Caco-2 (cell line): ENCODE data around the gene NUP153. TPM values are rescaled to one million over a fixed set of nuclear protein-coding genes. Genes with fewer than 3 reads are reported as not detected.
"Not testable (repeated sequence)": the region's sequence is repeated elsewhere in the genome, so short reads cannot be mapped to it uniquely, and the experiment has no call there.

Source experiments
- Bru-seq: library from RNA; stranded (reverse); fragments of 400-500 nt; gene quantifications from one replicate; lab custom pipeline; 2021; lab: Mats Ljungman, UMichigan
- BruChase-seq, 2 experiments: library from RNA; stranded (reverse); fragments of 400-500 nt; gene quantifications; one replicate each; lab custom pipeline; 2021; lab: Mats Ljungman, UMichigan
- BruUV-seq: library from RNA; stranded (reverse); fragments of 400-500 nt; replicated peaks from 2 replicates; lab custom pipeline; 2021; lab: Mats Ljungman, UMichigan
- CTCF ChIA-PET: fragments of 300-600 bp; sonication (Branson Sonifier 250); formaldehyde crosslinking; loops from one replicate; lab custom pipeline; 2022; ENCODE audit warnings: antibody characterized with exemption; lab: Charles Lee
- POLR2A ChIA-PET: fragments of 300-600 bp; sonication (Branson Sonifier 250); formaldehyde crosslinking; loops from one replicate; lab custom pipeline; 2022; ENCODE audit warnings: antibody characterized with exemption; lab: Charles Lee
- DNase-seq, 2 experiments: peaks; one replicate each; pipeline versions ENCODE4 v3.0.0 to v3.0.0-alpha.2; 2020 to 2022
- H3K27me3 ChIP-seq: replicated peaks from 2 replicates; pipeline ENCODE4 v1.6.0; 2011; ENCODE audit warnings: low read length; ENCODE audit not compliant: control insufficient read depth, insufficient read depth
- H3K36me3 ChIP-seq: 2 replicates; pipeline ENCODE4 v1.5.1; 2011; ENCODE audit warnings: low read length; ENCODE audit not compliant: control insufficient read depth, insufficient read depth
- H3K4me1 ChIP-seq: fragments of 250-450 bp; sonication (Bioruptor Pico); 2 replicates; pipeline ENCODE4 v1.5.1; 2020; ENCODE audit warnings: mild to moderate bottlenecking
- H3K4me3 ChIP-seq: 2 replicates; pipeline ENCODE4 v1.5.1; 2011; ENCODE audit warnings: low read depth, mild to moderate bottlenecking, control low read depth, low read length
- H3K9me3 ChIP-seq: fragments of 250-450 bp; sonication (Bioruptor Pico); 2 replicates; pipeline ENCODE4 v1.5.1; 2020; ENCODE audit warnings: mild to moderate bottlenecking, moderate library complexity
- H3K27ac Mint-ChIP-seq: one replicate; pipeline ENCODE4 v1.8.0; 2022; ENCODE audit warnings: mixed read lengths; ENCODE audit not compliant: unreplicated experiment
- H3K27me3 Mint-ChIP-seq: one replicate; pipeline ENCODE4 v1.8.0; 2022; ENCODE audit warnings: mixed read lengths; ENCODE audit not compliant: insufficient read depth, unreplicated experiment
- H3K36me3 Mint-ChIP-seq: one replicate; pipeline ENCODE4 v1.8.0; 2022; ENCODE audit warnings: mild to moderate bottlenecking, mixed read lengths; ENCODE audit not compliant: insufficient read depth, unreplicated experiment
- H3K4me1 Mint-ChIP-seq: one replicate; pipeline ENCODE4 v1.8.0; 2022; ENCODE audit warnings: low read depth, mixed read lengths; ENCODE audit not compliant: unreplicated experiment
- H3K4me3 Mint-ChIP-seq: one replicate; pipeline ENCODE4 v1.8.0; 2022; ENCODE audit warnings: mild to moderate bottlenecking, moderate library complexity, mixed read lengths; ENCODE audit not compliant: unreplicated experiment
- H3K9me3 Mint-ChIP-seq: one replicate; pipeline ENCODE4 v1.8.0; 2022; ENCODE audit warnings: mixed read lengths; ENCODE audit not compliant: unreplicated experiment
- intact Hi-C: fragments of 100-400 bp; cut with micrococcal nuclease; formaldehyde crosslinking; loops from one replicate; pipeline ENCODE4 v1.10.0; 2022; ENCODE audit not compliant: unreplicated experiment
- long read RNA-seq: library from polyadenylated mRNA; stranded (forward); transcript quantifications from one replicate; pipeline ENCODE4 v2.0.0, GENCODE V29; 2022
- total RNA-seq: library from RNA; stranded (reverse); gene quantifications from 2 replicates; pipeline ENCODE4 v1.2.3, GENCODE V29; 2022
- TF ChIP-seq, protein P1 (sequence below), 2 experiments: fragments of 200-600 bp in 1 of 2; IDR thresholded peaks; 1 replicate in 1 of 2; 2 replicates in 1 of 2; pipeline versions ENCODE4 v1.5.1 to v1.8.0; 2011 to 2022; ENCODE audit warnings: antibody characterized with exemption in 1 of 2, control low read depth in 1 of 2, inconsistent platforms in 1 of 2, low read depth in 1 of 2, low read length in 1 of 2, mild to moderate bottlenecking in 1 of 2, moderate library complexity in 1 of 2; ENCODE audit not compliant: insufficient read depth in 1 of 2, severe bottlenecking in 1 of 2, unreplicated experiment in 1 of 2

NUP153 gene
- total RNA-seq: 53.9 and 54.4 TPM in 2 replicates
- Bru-seq, nascent RNA: percentile 92 among the genes with signal in this experiment
- percentile 94 among the genes with signal in this experiment for BruChase-seq, experiment 1, labeled RNA remaining after a 2-hour chase
- percentile 88 among the genes with signal in this experiment for BruChase-seq, experiment 2, labeled RNA remaining after a 6-hour chase
- long read RNA-seq, full-length matches to known transcripts: 17 of 30 reads
- long read RNA-seq, partial matches to known transcripts: 7 of 30 reads
- long read RNA-seq, other reads (novel, unspliced or antisense): 6 of 30 reads

DNA sequence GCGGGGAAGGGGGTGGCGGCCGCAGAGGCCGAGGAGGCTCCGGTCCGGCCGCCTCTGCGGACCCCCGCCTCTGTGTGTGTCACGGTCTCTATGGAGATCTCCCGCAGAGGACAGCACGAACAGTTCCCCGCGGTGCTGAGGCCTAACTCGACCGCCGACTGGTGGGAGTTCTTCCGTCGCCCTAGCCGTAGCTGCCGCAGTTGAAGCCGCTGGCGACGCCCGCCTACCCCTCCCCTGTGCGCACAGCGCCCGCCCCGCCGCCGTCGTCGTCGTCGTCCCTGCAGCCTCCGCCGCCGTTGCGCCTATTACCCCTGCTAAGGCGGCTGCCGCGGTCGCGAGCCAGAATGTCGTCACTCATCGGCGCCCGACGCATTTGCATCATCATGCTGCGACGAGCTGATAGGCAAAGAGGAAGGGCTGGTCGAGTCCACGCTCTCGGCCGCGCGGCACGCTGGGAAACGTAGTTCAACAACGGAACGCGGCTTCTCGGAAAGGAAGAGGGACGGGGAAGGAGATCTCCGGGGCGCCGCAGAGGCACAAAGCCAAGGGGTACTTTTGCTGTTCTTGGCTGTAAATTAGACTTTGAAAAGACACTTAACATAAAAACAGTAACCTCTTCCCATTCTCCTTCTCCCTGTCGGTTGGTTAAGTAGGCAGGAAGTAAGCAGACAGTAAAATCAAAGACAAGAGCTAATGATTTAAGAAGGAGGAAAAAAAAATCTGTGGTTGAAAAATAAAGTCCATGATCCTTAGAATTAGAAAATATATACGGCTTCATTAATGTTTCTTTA is at the start of gene NUP153:
Gene NUP153 (minus strand): TSS at position 346 of the 791 bp plus-strand sequence. CDS start 538 bp downstream, outside the sequence.
- H3K9me3 Mint-ChIP-seq: no peaks in the 10 kb centered on the region
- Histone ChIP-seq H3K27me3 (no peaks in the 10 kb centered on the region), H3K36me3 (no peaks in the 10 kb centered on the region), H3K4me1 (peaks cover 22% of the 10 kb centered on the region), H3K4me3 (peak within 1 kb of the TSS; percentile 97), H3K9me3 (no peaks in the 10 kb centered on the region)
- no TSS peak for BruUV-seq
- intact Hi-C loops: loop anchor here (1.0 to 10.0 kb wide), 3 partner anchors 16 to 96 kb away; no protein-coding TSS in a partner anchor
- CTCF ChIA-PET: interaction anchor here (0.5 kb wide), 1 partner anchor 15 kb away, joined by 3 read pairs; no protein-coding TSS in a partner anchor
- peaks cover 15% of the 10 kb centered on the region for H3K36me3 Mint-ChIP-seq
- H3K27me3 Mint-ChIP-seq: no peaks in the 10 kb centered on the region
- TF ChIP-seq, protein P1, sequence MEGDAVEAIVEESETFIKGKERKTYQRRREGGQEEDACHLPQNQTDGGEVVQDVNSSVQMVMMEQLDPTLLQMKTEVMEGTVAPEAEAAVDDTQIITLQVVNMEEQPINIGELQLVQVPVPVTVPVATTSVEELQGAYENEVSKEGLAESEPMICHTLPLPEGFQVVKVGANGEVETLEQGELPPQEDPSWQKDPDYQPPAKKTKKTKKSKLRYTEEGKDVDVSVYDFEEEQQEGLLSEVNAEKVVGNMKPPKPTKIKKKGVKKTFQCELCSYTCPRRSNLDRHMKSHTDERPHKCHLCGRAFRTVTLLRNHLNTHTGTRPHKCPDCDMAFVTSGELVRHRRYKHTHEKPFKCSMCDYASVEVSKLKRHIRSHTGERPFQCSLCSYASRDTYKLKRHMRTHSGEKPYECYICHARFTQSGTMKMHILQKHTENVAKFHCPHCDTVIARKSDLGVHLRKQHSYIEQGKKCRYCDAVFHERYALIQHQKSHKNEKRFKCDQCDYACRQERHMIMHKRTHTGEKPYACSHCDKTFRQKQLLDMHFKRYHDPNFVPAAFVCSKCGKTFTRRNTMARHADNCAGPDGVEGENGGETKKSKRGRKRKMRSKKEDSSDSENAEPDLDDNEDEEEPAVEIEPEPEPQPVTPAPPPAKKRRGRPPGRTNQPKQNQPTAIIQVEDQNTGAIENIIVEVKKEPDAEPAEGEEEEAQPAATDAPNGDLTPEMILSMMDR (IDR thresholded peaks at IDR 0.05; ENCODE audit: insufficient read depth in 1 of 2, low read depth in 1 of 2, low read length in 1 of 2, severe bottlenecking in 1 of 2, unreplicated experiment in 1 of 2): no peak
- DNase-seq: peak; percentile 99
- H3K4me1 Mint-ChIP-seq: no peaks in the 10 kb centered on the region
- POLR2A ChIA-PET: interaction anchor here (0.5 to 1.3 kb wide), 4 partner anchors 15 to 449 kb away, joined by 3 to 6 read pairs (median 4); partner anchors contain the start of genes KDM1B and TPMT
- peak within 1 kb of the TSS; percentile 91 for H3K4me3 Mint-ChIP-seq
- peak within 1 kb of the TSS; percentile 96 for H3K27ac Mint-ChIP-seq

DNA sequence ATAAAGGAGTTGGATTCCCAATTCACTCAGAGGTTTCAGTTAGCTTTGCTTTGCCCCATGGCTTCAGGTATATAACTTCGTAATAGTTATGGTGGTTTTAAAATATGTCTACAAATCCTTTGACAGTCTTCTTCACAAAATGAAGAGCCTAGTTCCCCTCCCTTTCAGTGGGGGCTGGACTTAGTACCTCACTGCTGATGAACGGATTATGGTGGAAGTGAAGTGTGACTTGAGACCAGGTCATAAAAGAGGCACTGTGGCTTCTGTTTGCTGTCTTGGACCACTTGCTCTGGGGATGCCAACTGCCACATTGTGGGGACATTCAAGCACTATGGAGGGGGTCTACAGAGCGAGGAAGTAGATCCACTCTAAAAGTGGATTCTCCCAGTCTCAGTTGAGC is 47.5 kb upstream of the NUP153 start:
- TF ChIP-seq, protein P1 (IDR thresholded peaks at IDR 0.05; ENCODE audit: insufficient read depth in 1 of 2, low read depth in 1 of 2, low read length in 1 of 2, severe bottlenecking in 1 of 2, unreplicated experiment in 1 of 2): no peak
- peaks cover 4% of the 10 kb centered on the region for H3K4me1 Mint-ChIP-seq
- Histone ChIP-seq H3K4me3 (no peak overlapping the region), H3K27me3 (no peaks in the 10 kb centered on the region), H3K9me3 (no peaks in the 10 kb centered on the region), H3K36me3 (no peaks in the 10 kb centered on the region), H3K4me1 (no peaks in the 10 kb centered on the region)
- no peaks in the 10 kb centered on the region for H3K9me3 Mint-ChIP-seq
- DNase-seq: no peak
- no peaks in the 10 kb centered on the region for H3K36me3 Mint-ChIP-seq
- no peak overlapping the region for H3K4me3 Mint-ChIP-seq
- ChIA-PET CTCF (interaction anchor here (0.7 kb wide), 1 partner anchor 35 kb away, joined by 3 read pairs; no protein-coding TSS in a partner anchor), POLR2A (no interaction called here)
- H3K27ac Mint-ChIP-seq: no peak overlapping the region
- no TSS peak for BruUV-seq
- H3K27me3 Mint-ChIP-seq: no peaks in the 10 kb centered on the region
- intact Hi-C loops: no loop called here

DNA sequence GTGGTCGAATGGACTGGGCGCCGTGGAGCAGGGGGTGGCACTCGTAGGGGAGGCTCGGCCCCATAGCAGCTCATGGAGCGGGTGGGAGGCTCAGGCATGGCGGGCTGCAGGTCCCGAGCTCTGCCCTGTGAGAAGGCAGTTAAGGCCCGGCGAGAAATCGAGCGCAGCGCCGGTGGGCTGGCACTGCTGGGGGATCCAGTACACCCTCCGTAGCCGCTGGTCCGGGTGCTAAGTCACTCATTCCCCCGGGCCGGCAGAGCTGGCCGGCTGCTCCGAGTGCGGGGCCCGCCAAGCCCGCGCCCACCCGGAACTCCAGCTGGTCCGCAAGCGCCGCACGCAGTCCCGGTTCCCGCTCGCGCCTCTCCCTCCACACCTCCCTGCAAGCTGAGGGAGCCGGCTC is 38.6 kb upstream of the NUP153 start:
- H3K9me3 Mint-ChIP-seq, H3K36me3 ChIP-seq, H3K27me3 Mint-ChIP-seq, H3K9me3 ChIP-seq, H3K27ac Mint-ChIP-seq, intact Hi-C loops, H3K4me3 ChIP-seq, H3K36me3 Mint-ChIP-seq, DNase-seq, POLR2A ChIA-PET, H3K4me3 Mint-ChIP-seq, CTCF ChIA-PET, H3K4me1 ChIP-seq, H3K27me3 ChIP-seq, BruUV-seq: not testable (repeated sequence)
- H3K4me1 Mint-ChIP-seq: peaks cover 13% of the 10 kb centered on the region

DNA sequence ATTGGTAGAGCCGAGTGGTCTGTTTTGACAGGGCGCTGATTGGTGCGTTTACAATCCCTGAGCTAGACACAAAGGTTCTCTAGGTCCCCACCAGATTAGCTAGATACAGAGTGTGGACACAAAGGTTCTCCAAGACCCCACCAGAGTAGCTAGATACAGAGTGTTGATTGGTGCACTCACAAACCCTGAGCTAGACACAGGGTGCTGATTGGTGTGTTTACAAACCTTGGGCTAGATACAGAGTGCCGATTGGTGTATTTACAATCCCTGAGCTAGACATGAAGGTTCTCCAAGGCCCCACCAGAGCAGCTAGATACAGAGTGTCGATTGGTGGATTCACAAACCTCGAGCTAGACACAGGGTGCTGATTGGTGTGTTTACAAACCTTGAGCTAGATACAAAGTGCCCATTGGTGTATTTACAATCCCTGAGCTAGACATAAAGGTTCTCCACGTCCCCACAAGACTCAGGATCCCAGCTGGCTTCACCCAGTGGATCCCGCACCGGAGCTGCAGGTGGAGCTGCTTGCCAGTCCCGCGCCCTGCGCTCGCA is 38.1 kb upstream of the NUP153 start:
- intact Hi-C loops, H3K36me3 ChIP-seq, H3K36me3 Mint-ChIP-seq, H3K4me3 ChIP-seq, H3K9me3 ChIP-seq, H3K27me3 ChIP-seq, H3K9me3 Mint-ChIP-seq, BruUV-seq, H3K4me3 Mint-ChIP-seq, H3K27ac Mint-ChIP-seq, H3K4me1 ChIP-seq, POLR2A ChIA-PET, DNase-seq, CTCF ChIA-PET, H3K27me3 Mint-ChIP-seq: not testable (repeated sequence)
- H3K4me1 Mint-ChIP-seq: peaks cover 13% of the 10 kb centered on the region
